ENCODE results near the gene SUCO. TPM values are rescaled to one million over a fixed set of nuclear protein-coding genes. Genes with fewer than 3 reads are reported as not detected.

Gene SUCO
- total RNA-seq, 1 experiment from 2014 or later: 32.9 TPM

GRCh38 chr1:172627702-172628101, 94.8 kb downstream of the SUCO start:
- BruUV-seq (replicated peaks): no TSS peak
- Histone ChIP-seq H3K9me3 (ENCODE audit: low read depth, low read length, poor library complexity, severe bottlenecking) (no peaks in the 10 kb centered on the region), H3K4me3 (ENCODE audit: low read depth, low read length, poor library complexity, severe bottlenecking) (no peak overlapping the region), H3K27me3 (replicated peaks; ENCODE audit: insufficient read depth, low read depth, low read length, poor library complexity) (no peaks in the 10 kb centered on the region), H3K4me1 (ENCODE audit: insufficient read depth, low read length, poor library complexity, severe bottlenecking) (no peaks in the 10 kb centered on the region), H3K27ac (ENCODE audit: low read depth, low read length, poor library complexity, severe bottlenecking) (no peak overlapping the region), H3K36me3 (ENCODE audit: insufficient read depth, low read length, poor library complexity, severe bottlenecking) (no peaks in the 10 kb centered on the region)
- no peak for TF ChIP-seq EZH2 (IDR thresholded peaks at IDR 0.05; ENCODE audit: borderline replicate concordance, low read depth, low read length, poor library complexity, severe bottlenecking)
- TF ChIP-seq CTCF (conservative IDR thresholded peaks at IDR 0.05; ENCODE audit: low read depth, low read length): no peak
- intact Hi-C loops (cut with micrococcal nuclease; ENCODE audit: unreplicated experiment): no loop called here
- POLR2A ChIA-PET (ENCODE audit: low non-redundant PET): interaction anchor here (0.6 kb wide), 1 partner anchor 1056 kb away, joined by 3 read pairs; no protein-coding TSS in a partner anchor
- DNase-seq (ENCODE audit: low spot score): no peak
- CTCF ChIA-PET: no interaction called here

GRCh38 chr1:172628401-172628800, 95.5 kb downstream of the SUCO start:
- TF ChIP-seq EZH2 (IDR thresholded peaks at IDR 0.05; ENCODE audit: borderline replicate concordance, low read depth, low read length, poor library complexity, severe bottlenecking) (no peak), CTCF (conservative IDR thresholded peaks at IDR 0.05; ENCODE audit: low read depth, low read length) (no peak)
- no TSS peak for BruUV-seq (replicated peaks)
- ChIA-PET POLR2A (ENCODE audit: low non-redundant PET) (interaction anchor here (0.6 kb wide), 1 partner anchor 1055 kb away, joined by 3 read pairs; no protein-coding TSS in a partner anchor), CTCF (no interaction called here)
- no peak overlapping the region for H3K4me3 ChIP-seq (ENCODE audit: low read depth, low read length, poor library complexity, severe bottlenecking)
- no peak overlapping the region for H3K27ac ChIP-seq (ENCODE audit: low read depth, low read length, poor library complexity, severe bottlenecking)
- intact Hi-C loops (cut with micrococcal nuclease; ENCODE audit: unreplicated experiment): no loop called here
- H3K27me3 ChIP-seq (replicated peaks; ENCODE audit: insufficient read depth, low read depth, low read length, poor library complexity): no peaks in the 10 kb centered on the region
- H3K9me3 ChIP-seq (ENCODE audit: low read depth, low read length, poor library complexity, severe bottlenecking): no peaks in the 10 kb centered on the region
- no peak for DNase-seq (ENCODE audit: low spot score)
- no peaks in the 10 kb centered on the region for H3K36me3 ChIP-seq (ENCODE audit: insufficient read depth, low read length, poor library complexity, severe bottlenecking)
- H3K4me1 ChIP-seq (ENCODE audit: insufficient read depth, low read length, poor library complexity, severe bottlenecking): no peaks in the 10 kb centered on the region

GRCh38 chr1:172629170-172629569, 96.2 kb downstream of the SUCO start:
- no TSS peak for BruUV-seq (replicated peaks)
- H3K36me3 ChIP-seq (ENCODE audit: insufficient read depth, low read length, poor library complexity, severe bottlenecking): no peaks in the 10 kb centered on the region
- CTCF ChIA-PET: no interaction called here
- POLR2A ChIA-PET (ENCODE audit: low non-redundant PET): no interaction called here
- no peaks in the 10 kb centered on the region for H3K4me1 ChIP-seq (ENCODE audit: insufficient read depth, low read length, poor library complexity, severe bottlenecking)
- H3K4me3 ChIP-seq (ENCODE audit: low read depth, low read length, poor library complexity, severe bottlenecking): no peak overlapping the region
- TF ChIP-seq CTCF (conservative IDR thresholded peaks at IDR 0.05; ENCODE audit: low read depth, low read length) (no peak), EZH2 (IDR thresholded peaks at IDR 0.05; ENCODE audit: borderline replicate concordance, low read depth, low read length, poor library complexity, severe bottlenecking) (no peak)
- no peaks in the 10 kb centered on the region for H3K27me3 ChIP-seq (replicated peaks; ENCODE audit: insufficient read depth, low read depth, low read length, poor library complexity)
- H3K27ac ChIP-seq (ENCODE audit: low read depth, low read length, poor library complexity, severe bottlenecking): no peak overlapping the region
- no peak for DNase-seq (ENCODE audit: low spot score)
- H3K9me3 ChIP-seq (ENCODE audit: low read depth, low read length, poor library complexity, severe bottlenecking): no peaks in the 10 kb centered on the region
- intact Hi-C loops (cut with micrococcal nuclease; ENCODE audit: unreplicated experiment): no loop called here
